GM10266 (cell line): ENCODE measurements around the gene PCDHGA7.
"Not testable (repeated sequence)": the region's sequence is repeated elsewhere in the genome, so short reads cannot be mapped to it uniquely, and the experiment has no call there.

Experiments used
- DNase-seq: peaks from one replicate; pipeline ENCODE4 v3.0.0; 2012; ENCODE audit errors: extremely low spot score
- CTCF ChIP-seq: IDR thresholded peaks from 2 replicates; pipeline ENCODE4 v1.5.1; 2012; ENCODE audit warnings: mild to moderate bottlenecking, low read depth; ENCODE audit not compliant: control insufficient read depth, insufficient read depth; ENCODE audit errors: missing control alignments

Gene PCDHGA7

GRCh38 chr5:141421489-141421855 is 38.9 kb downstream of the PCDHGA7 start:
- no peak for TF ChIP-seq CTCF
- no peak for DNase-seq

GRCh38 chr5:141422742-141423291 is 40.3 kb downstream of the PCDHGA7 start:
- no peak for DNase-seq
- TF ChIP-seq CTCF: no peak

- TF ChIP-seq CTCF: no peak
- no peak for DNase-seq
Observed at GRCh38 chr5:141427783-141428426, 45.4 kb downstream of the PCDHGA7 start.

- TF ChIP-seq CTCF: peak; percentile 20
- DNase-seq: peak; percentile 81
Observed at GRCh38 chr5:141430332-141431113, 48.0 kb downstream of the PCDHGA7 start, which contains the start of gene PCDHGA12. PCDHGA12 (plus strand) TSS chr5:141430507; CDS start chr5:141430760, 253 bp downstream.

GRCh38 chr5:141431286-141431685 is 48.7 kb downstream of the PCDHGA7 start:
- TF ChIP-seq CTCF: no peak
- no peak for DNase-seq

- not testable (repeated sequence) for DNase-seq
Observed at GRCh38 chr5:141432308-141432707, 49.8 kb downstream of the PCDHGA7 start.

GRCh38 chr5:141432726-141433125 is 50.2 kb downstream of the PCDHGA7 start:
- not testable (repeated sequence) for DNase-seq

GRCh38 chr5:141434006-141434405 is 51.5 kb downstream of the PCDHGA7 start:
- no peak for TF ChIP-seq CTCF
- DNase-seq: no peak
